ENCODE measurements around the gene ABCD1. TPM values are rescaled to one million over a fixed set of nuclear protein-coding genes. Genes with fewer than 3 reads are reported as not detected.

Gene ABCD1
- polyA plus RNA-seq, 1 experiment: 9.2 TPM

- Histone ChIP-seq H3K36me3 (ENCODE audit: control insufficient read depth, insufficient read depth, low read length) (no peaks in the 10 kb centered on the region; the same call in 1 of the 2 replicates), H3K27me3 (ENCODE audit: control insufficient read depth, insufficient read depth, low read length) (no peaks in the 10 kb centered on the region), H3K4me3 (ENCODE audit: low read depth, low read length) (no peak overlapping the region)
- CTCF ChIA-PET: no interaction called here
- TF ChIP-seq, protein P1, sequence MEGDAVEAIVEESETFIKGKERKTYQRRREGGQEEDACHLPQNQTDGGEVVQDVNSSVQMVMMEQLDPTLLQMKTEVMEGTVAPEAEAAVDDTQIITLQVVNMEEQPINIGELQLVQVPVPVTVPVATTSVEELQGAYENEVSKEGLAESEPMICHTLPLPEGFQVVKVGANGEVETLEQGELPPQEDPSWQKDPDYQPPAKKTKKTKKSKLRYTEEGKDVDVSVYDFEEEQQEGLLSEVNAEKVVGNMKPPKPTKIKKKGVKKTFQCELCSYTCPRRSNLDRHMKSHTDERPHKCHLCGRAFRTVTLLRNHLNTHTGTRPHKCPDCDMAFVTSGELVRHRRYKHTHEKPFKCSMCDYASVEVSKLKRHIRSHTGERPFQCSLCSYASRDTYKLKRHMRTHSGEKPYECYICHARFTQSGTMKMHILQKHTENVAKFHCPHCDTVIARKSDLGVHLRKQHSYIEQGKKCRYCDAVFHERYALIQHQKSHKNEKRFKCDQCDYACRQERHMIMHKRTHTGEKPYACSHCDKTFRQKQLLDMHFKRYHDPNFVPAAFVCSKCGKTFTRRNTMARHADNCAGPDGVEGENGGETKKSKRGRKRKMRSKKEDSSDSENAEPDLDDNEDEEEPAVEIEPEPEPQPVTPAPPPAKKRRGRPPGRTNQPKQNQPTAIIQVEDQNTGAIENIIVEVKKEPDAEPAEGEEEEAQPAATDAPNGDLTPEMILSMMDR (IDR thresholded peaks at IDR 0.05; ENCODE audit: insufficient read depth, low read depth, low read length): no peak
- POLR2A ChIA-PET: no interaction called here
- no peak for DNase-seq (ENCODE audit: low read depth)
Observed at GRCh38 chrX:153731117-153731844, 6.6 kb downstream of the ABCD1 start.

DNA sequence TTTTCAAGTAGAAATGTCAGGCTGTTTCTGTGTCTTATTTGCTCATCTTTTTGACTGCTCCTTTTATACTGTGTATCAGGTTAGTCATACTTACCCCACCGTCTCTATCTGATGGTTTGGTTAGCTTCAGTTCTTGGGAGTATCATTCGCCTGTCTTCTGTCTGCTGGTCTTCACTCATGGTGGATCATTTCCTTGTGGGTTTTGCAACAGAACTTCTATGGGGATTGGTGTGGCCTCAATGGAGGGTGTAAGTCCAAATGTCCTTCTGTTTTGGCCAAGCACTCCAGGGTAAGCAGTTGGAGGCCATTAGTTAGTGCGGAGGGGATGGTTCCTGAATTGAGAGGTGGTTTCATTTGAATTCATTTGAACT lies 7.2 kb downstream of the ABCD1 start:
- TF ChIP-seq, protein P1 (IDR thresholded peaks at IDR 0.05; ENCODE audit: insufficient read depth, low read depth, low read length): no peak
- ChIA-PET CTCF (no interaction called here), POLR2A (no interaction called here)
- no peaks in the 10 kb centered on the region; the same call in 1 of the 2 replicates for H3K36me3 ChIP-seq (ENCODE audit: control insufficient read depth, insufficient read depth, low read length)
- H3K4me3 ChIP-seq (ENCODE audit: low read depth, low read length): no peak overlapping the region
- no peaks in the 10 kb centered on the region for H3K27me3 ChIP-seq (ENCODE audit: control insufficient read depth, insufficient read depth, low read length)
- no peak for DNase-seq (ENCODE audit: low read depth)

GRCh38 chrX:153732401-153732800 lies 7.7 kb downstream of the ABCD1 start:
- no peaks in the 10 kb centered on the region; the same call in 1 of the 2 replicates for H3K36me3 ChIP-seq (ENCODE audit: control insufficient read depth, insufficient read depth, low read length)
- TF ChIP-seq, protein P1 (IDR thresholded peaks at IDR 0.05; ENCODE audit: insufficient read depth, low read depth, low read length): no peak
- ChIA-PET CTCF (no interaction called here), POLR2A (no interaction called here)
- H3K27me3 ChIP-seq (ENCODE audit: control insufficient read depth, insufficient read depth, low read length): no peaks in the 10 kb centered on the region
- H3K4me3 ChIP-seq (ENCODE audit: low read depth, low read length): no peak overlapping the region
- DNase-seq (ENCODE audit: low read depth): no peak

GRCh38 chrX:153733651-153734240 lies 9.1 kb downstream of the ABCD1 start:
- no peaks in the 10 kb centered on the region; the same call in 1 of the 2 replicates for H3K36me3 ChIP-seq (ENCODE audit: control insufficient read depth, insufficient read depth, low read length)
- no peak overlapping the region for H3K4me3 ChIP-seq (ENCODE audit: low read depth, low read length)
- ChIA-PET POLR2A (no interaction called here), CTCF (no interaction called here)
- no peaks in the 10 kb centered on the region for H3K27me3 ChIP-seq (ENCODE audit: control insufficient read depth, insufficient read depth, low read length)
- TF ChIP-seq, protein P1 (IDR thresholded peaks at IDR 0.05; ENCODE audit: insufficient read depth, low read depth, low read length): no peak
- no peak for DNase-seq (ENCODE audit: low read depth)

- DNase-seq (ENCODE audit: low read depth): no peak
- no peak overlapping the region for H3K4me3 ChIP-seq (ENCODE audit: low read depth, low read length)
- TF ChIP-seq, protein P1 (IDR thresholded peaks at IDR 0.05; ENCODE audit: insufficient read depth, low read depth, low read length): no peak
- POLR2A ChIA-PET: no interaction called here
- H3K36me3 ChIP-seq (ENCODE audit: control insufficient read depth, insufficient read depth, low read length): no peaks in the 10 kb centered on the region; the same call in 1 of the 2 replicates
- no peaks in the 10 kb centered on the region for H3K27me3 ChIP-seq (ENCODE audit: control insufficient read depth, insufficient read depth, low read length)
- CTCF ChIA-PET: interaction anchor here (0.7 kb wide), 1 partner anchor 28 kb away, joined by 6 read pairs; no protein-coding TSS in a partner anchor
Observed at GRCh38 chrX:153734871-153735270, 10.2 kb downstream of the ABCD1 start.
